Ishikawa (cell line): ENCODE results near the gene ARHGEF28.

Experiments
- CEBPB ChIP-seq: IDR thresholded peaks from 2 replicates; pipeline ENCODE4 v1.6.1; 2012
- CREB1 ChIP-seq: IDR thresholded peaks from 2 replicates; pipeline ENCODE4 v1.6.1; 2012; ENCODE audit warnings: low read depth
- EGR1 ChIP-seq: IDR thresholded peaks from 2 replicates; pipeline ENCODE4 v1.6.1; 2012
- EP300 ChIP-seq: IDR thresholded peaks from 2 replicates; pipeline ENCODE4 v1.6.1; 2012; ENCODE audit warnings: borderline replicate concordance
- MAX ChIP-seq: IDR thresholded peaks from 2 replicates; pipeline ENCODE4 v1.6.1; 2012
- NFIC ChIP-seq: IDR thresholded peaks from 2 replicates; pipeline ENCODE4 v1.6.1; 2012
- RAD21 ChIP-seq: IDR thresholded peaks from 2 replicates; pipeline ENCODE4 v1.6.1; 2012; ENCODE audit warnings: low read depth
- REST ChIP-seq: IDR thresholded peaks from 2 replicates; pipeline ENCODE4 v1.6.1; 2012; ENCODE audit warnings: low read depth, mild to moderate bottlenecking
- TAF1 ChIP-seq: IDR thresholded peaks from 2 replicates; pipeline ENCODE4 v1.6.1; 2012; ENCODE audit warnings: low read depth, mild to moderate bottlenecking
- TCF12 ChIP-seq: IDR thresholded peaks from 2 replicates; pipeline ENCODE4 v1.6.1; 2012; ENCODE audit warnings: low read depth
- USF1 ChIP-seq: IDR thresholded peaks from 2 replicates; pipeline ENCODE4 v1.6.1; 2012
- YY1 ChIP-seq: IDR thresholded peaks from 2 replicates; pipeline ENCODE4 v1.6.1; 2012; ENCODE audit warnings: low read depth

GRCh38 chr5:73900566-73900965 lies 274.6 kb downstream of the ARHGEF28 start:
- TF ChIP-seq TAF1 (no peak), MAX (no peak), YY1 (no peak), CEBPB (no peak), NFIC (no peak), CREB1 (no peak), USF1 (no peak), EP300 (no peak), REST (no peak), EGR1 (no peak), RAD21 (no peak), TCF12 (no peak)
